ENCODE data around the gene PGGHG.
"Not testable (repeated sequence)": the region's sequence is repeated elsewhere in the genome, so short reads cannot be mapped to it uniquely, and the experiment has no call there.

The PGGHG gene

GRCh38 chr11:253886-254270 lies 35.0 kb upstream of the PGGHG start:
- Histone ChIP-seq H3K79me2 (ENCODE audit: control insufficient read depth, insufficient read depth, low read length, unreplicated experiment) (no peaks in the 10 kb centered on the region), H2AFZ (ENCODE audit: low read length, unreplicated experiment) (no peak overlapping the region), H3K27ac (ENCODE audit: low read depth, low read length) (no peak overlapping the region), H3K4me3 (ENCODE audit: low read depth, low read length) (no peak overlapping the region), H3K4me1 (ENCODE audit: control insufficient read depth, insufficient read depth, low read length, unreplicated experiment) (no peaks in the 10 kb centered on the region), H3K36me3 (ENCODE audit: insufficient read depth, low read length) (peaks cover 17% of the 10 kb centered on the region; the same call in 1 of the 2 replicates), H3K27me3 (ENCODE audit: insufficient read depth, low read length) (no peaks in the 10 kb centered on the region)

- Histone ChIP-seq H3K79me2 (ENCODE audit: control insufficient read depth, insufficient read depth, low read length, unreplicated experiment) (no peaks in the 10 kb centered on the region), H2AFZ (ENCODE audit: low read length, unreplicated experiment) (no peak overlapping the region), H3K4me3 (ENCODE audit: low read depth, low read length) (no peak overlapping the region), H3K36me3 (ENCODE audit: insufficient read depth, low read length) (peaks cover 13% of the 10 kb centered on the region; the same call in 1 of the 2 replicates), H3K27me3 (ENCODE audit: insufficient read depth, low read length) (no peaks in the 10 kb centered on the region), H3K4me1 (ENCODE audit: control insufficient read depth, insufficient read depth, low read length, unreplicated experiment) (no peaks in the 10 kb centered on the region), H3K27ac (ENCODE audit: low read depth, low read length) (no peak overlapping the region)
These were observed 33.8 kb upstream of the PGGHG start for GRCh38 chr11:255176-255575.

- H3K27ac ChIP-seq (ENCODE audit: low read depth, low read length): no peak overlapping the region
- no peaks in the 10 kb centered on the region for H3K79me2 ChIP-seq (ENCODE audit: control insufficient read depth, insufficient read depth, low read length, unreplicated experiment)
- no peak overlapping the region for H2AFZ ChIP-seq (ENCODE audit: low read length, unreplicated experiment)
- no peaks in the 10 kb centered on the region for H3K27me3 ChIP-seq (ENCODE audit: insufficient read depth, low read length)
- H3K4me1 ChIP-seq (ENCODE audit: control insufficient read depth, insufficient read depth, low read length, unreplicated experiment): no peaks in the 10 kb centered on the region
- peaks cover 11% of the 10 kb centered on the region; the same call in 1 of the 2 replicates for H3K36me3 ChIP-seq (ENCODE audit: insufficient read depth, low read length)
- H3K4me3 ChIP-seq (ENCODE audit: low read depth, low read length): no peak overlapping the region
These were observed 33.1 kb upstream of the PGGHG start for GRCh38 chr11:255816-256215.

- H3K4me1 ChIP-seq (ENCODE audit: control insufficient read depth, insufficient read depth, low read length, unreplicated experiment): no peaks in the 10 kb centered on the region
- no peaks in the 10 kb centered on the region for H3K27me3 ChIP-seq (ENCODE audit: insufficient read depth, low read length)
- no peak overlapping the region for H2AFZ ChIP-seq (ENCODE audit: low read length, unreplicated experiment)
- H3K36me3 ChIP-seq (ENCODE audit: insufficient read depth, low read length): peaks cover 4% of the 10 kb centered on the region; the same call in 1 of the 2 replicates
- no peak overlapping the region for H3K4me3 ChIP-seq (ENCODE audit: low read depth, low read length)
- H3K79me2 ChIP-seq (ENCODE audit: control insufficient read depth, insufficient read depth, low read length, unreplicated experiment): no peaks in the 10 kb centered on the region
- no peak overlapping the region for H3K27ac ChIP-seq (ENCODE audit: low read depth, low read length)
These were observed 31.8 kb upstream of the PGGHG start for GRCh38 chr11:256952-257737.

GRCh38 chr11:257766-258493 lies 31.0 kb upstream of the PGGHG start:
- no peaks in the 10 kb centered on the region for H3K4me1 ChIP-seq (ENCODE audit: control insufficient read depth, insufficient read depth, low read length, unreplicated experiment)
- H3K79me2 ChIP-seq (ENCODE audit: control insufficient read depth, insufficient read depth, low read length, unreplicated experiment): no peaks in the 10 kb centered on the region
- no peak overlapping the region for H3K27ac ChIP-seq (ENCODE audit: low read depth, low read length)
- H2AFZ ChIP-seq (ENCODE audit: low read length, unreplicated experiment): no peak overlapping the region
- H3K36me3 ChIP-seq (ENCODE audit: insufficient read depth, low read length): no peaks in the 10 kb centered on the region
- no peak overlapping the region for H3K4me3 ChIP-seq (ENCODE audit: low read depth, low read length)
- H3K27me3 ChIP-seq (ENCODE audit: insufficient read depth, low read length): no peaks in the 10 kb centered on the region

GRCh38 chr11:259413-259812 lies 29.5 kb upstream of the PGGHG start:
- H3K27ac ChIP-seq (ENCODE audit: low read depth, low read length): no peak overlapping the region

GRCh38 chr11:261624-262023 lies 27.3 kb upstream of the PGGHG start:
- Histone ChIP-seq H3K79me2 (ENCODE audit: control insufficient read depth, insufficient read depth, low read length, unreplicated experiment) (no peaks in the 10 kb centered on the region), H3K4me3 (ENCODE audit: low read depth, low read length) (no peak overlapping the region), H3K4me1 (ENCODE audit: control insufficient read depth, insufficient read depth, low read length, unreplicated experiment) (no peaks in the 10 kb centered on the region), H3K27ac (ENCODE audit: low read depth, low read length) (no peak overlapping the region), H3K36me3 (ENCODE audit: insufficient read depth, low read length) (no peaks in the 10 kb centered on the region), H2AFZ (ENCODE audit: low read length, unreplicated experiment) (no peak overlapping the region), H3K27me3 (ENCODE audit: insufficient read depth, low read length) (no peaks in the 10 kb centered on the region)

More at GRCh38 chr11:259413-259812, 29.5 kb upstream of the PGGHG start:
- Histone ChIP-seq H3K36me3 (ENCODE audit: insufficient read depth, low read length) (no peaks in the 10 kb centered on the region), H2AFZ (ENCODE audit: low read length, unreplicated experiment) (no peak overlapping the region), H3K4me1 (ENCODE audit: control insufficient read depth, insufficient read depth, low read length, unreplicated experiment) (no peaks in the 10 kb centered on the region), H3K27me3 (ENCODE audit: insufficient read depth, low read length) (no peaks in the 10 kb centered on the region), H3K4me3 (ENCODE audit: low read depth, low read length) (no peak overlapping the region), H3K79me2 (ENCODE audit: control insufficient read depth, insufficient read depth, low read length, unreplicated experiment) (no peaks in the 10 kb centered on the region)

GRCh38 chr11:266676-267439 lies 22.1 kb upstream of the PGGHG start:
- Histone ChIP-seq H3K79me2 (ENCODE audit: control insufficient read depth, insufficient read depth, low read length, unreplicated experiment) (no peaks in the 10 kb centered on the region), H3K27ac (ENCODE audit: low read depth, low read length) (no peak overlapping the region), H3K4me3 (ENCODE audit: low read depth, low read length) (no peak overlapping the region), H3K27me3 (ENCODE audit: insufficient read depth, low read length) (no peaks in the 10 kb centered on the region; the same call in 1 of the 2 replicates), H3K36me3 (ENCODE audit: insufficient read depth, low read length) (no peaks in the 10 kb centered on the region), H3K4me1 (ENCODE audit: control insufficient read depth, insufficient read depth, low read length, unreplicated experiment) (no peaks in the 10 kb centered on the region), H2AFZ (ENCODE audit: low read length, unreplicated experiment) (no peak overlapping the region)

- no peak overlapping the region for H3K4me3 ChIP-seq (ENCODE audit: low read depth, low read length)
- no peaks in the 10 kb centered on the region for H3K4me1 ChIP-seq (ENCODE audit: control insufficient read depth, insufficient read depth, low read length, unreplicated experiment)
- no peak overlapping the region for H2AFZ ChIP-seq (ENCODE audit: low read length, unreplicated experiment)
- H3K79me2 ChIP-seq (ENCODE audit: control insufficient read depth, insufficient read depth, low read length, unreplicated experiment): no peaks in the 10 kb centered on the region
- no peak overlapping the region for H3K27ac ChIP-seq (ENCODE audit: low read depth, low read length)
- no peaks in the 10 kb centered on the region for H3K36me3 ChIP-seq (ENCODE audit: insufficient read depth, low read length)
- H3K27me3 ChIP-seq (ENCODE audit: insufficient read depth, low read length): no peaks in the 10 kb centered on the region; the same call in 1 of the 2 replicates
These were observed 21.4 kb upstream of the PGGHG start for GRCh38 chr11:267491-267994.

- not testable (repeated sequence) for H3K27ac ChIP-seq (ENCODE audit: low read depth, low read length)
These were observed 20.2 kb upstream of the PGGHG start for GRCh38 chr11:268716-269145.

More at GRCh38 chr11:268716-269145, 20.2 kb upstream of the PGGHG start:
- H3K4me3 ChIP-seq (ENCODE audit: low read depth, low read length); H3K4me1 ChIP-seq (ENCODE audit: control insufficient read depth, insufficient read depth, low read length, unreplicated experiment); H2AFZ ChIP-seq (ENCODE audit: low read length, unreplicated experiment); H3K27me3 ChIP-seq (ENCODE audit: insufficient read depth, low read length); H3K79me2 ChIP-seq (ENCODE audit: control insufficient read depth, insufficient read depth, low read length, unreplicated experiment); H3K36me3 ChIP-seq (ENCODE audit: insufficient read depth, low read length): not testable (repeated sequence)
